Measurements from ENCODE around the gene CFAP74.

GRCh38 chr1:2020310-2020655 is 16.7 kb upstream of the CFAP74 start:
- no peak for TF ChIP-seq CTCF (IDR thresholded peaks at IDR 0.05)
- TF ChIP-seq POLR2A (IDR thresholded peaks at IDR 0.05): no peak
